GM19455 (cell line): ENCODE results near the gene TRIM37.
"Not testable (repeated sequence)": the region's sequence is repeated elsewhere in the genome, so short reads cannot be mapped to it uniquely, and the experiment has no call there.

Source experiments
- ATAC-seq: cut with Tn5 transposase; IDR thresholded peaks from one replicate; pipeline ENCODE4 v1.9.1; 2021; ENCODE audit not compliant: unreplicated experiment

Gene TRIM37

DNA sequence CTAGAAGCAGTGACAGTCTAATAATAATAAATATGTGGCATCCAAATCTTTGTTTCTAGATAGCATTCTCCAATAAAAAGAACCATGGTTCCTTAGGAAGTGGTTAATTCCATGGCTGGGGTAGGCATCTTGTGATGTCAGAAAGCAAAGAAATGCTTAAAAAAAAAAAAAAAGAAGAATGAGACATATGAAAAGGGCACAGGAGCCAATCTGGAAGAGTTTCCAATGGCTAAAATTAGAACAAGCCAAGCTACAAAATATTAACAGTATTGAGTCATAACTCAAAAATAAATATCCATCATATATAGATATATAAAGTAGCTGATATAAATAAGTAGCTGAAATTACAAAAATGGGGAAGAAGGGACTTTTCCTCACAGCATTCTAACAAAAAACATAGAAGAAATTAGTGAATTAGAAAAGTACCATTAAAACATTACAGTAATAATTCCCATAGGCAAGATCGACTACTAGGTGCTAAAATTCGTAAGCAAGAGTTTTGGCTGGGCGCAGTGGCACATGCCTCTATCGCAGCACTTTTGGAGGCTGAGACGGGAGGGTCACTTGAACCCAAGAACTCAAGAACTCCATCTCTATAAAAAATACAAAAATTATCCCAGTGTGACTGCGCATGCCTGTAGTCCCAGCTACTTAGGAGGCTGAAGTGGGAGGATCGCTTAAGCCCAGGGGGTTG, 111.3 kb downstream of the TRIM37 start:
- ATAC-seq = no peak

DNA sequence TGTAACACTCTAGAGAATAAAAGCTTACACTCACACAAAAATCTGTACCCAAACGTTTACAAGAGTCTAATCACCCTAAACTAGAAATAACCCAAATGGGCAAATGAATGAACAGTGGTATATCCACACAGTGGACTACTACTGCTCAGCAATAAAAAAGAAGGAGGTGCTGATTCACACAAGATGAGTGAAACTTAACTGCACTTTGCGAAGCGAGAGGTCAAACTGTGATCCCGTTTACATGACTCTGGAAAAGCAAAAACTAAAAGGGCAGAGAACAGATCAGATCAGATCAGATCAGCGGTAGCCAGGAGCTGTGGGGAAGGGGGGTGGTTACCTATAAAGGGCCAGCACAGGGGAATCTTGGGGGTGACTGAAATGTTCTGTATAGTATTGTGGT, 113.4 kb downstream of the TRIM37 start:
- ATAC-seq = no peak

DNA sequence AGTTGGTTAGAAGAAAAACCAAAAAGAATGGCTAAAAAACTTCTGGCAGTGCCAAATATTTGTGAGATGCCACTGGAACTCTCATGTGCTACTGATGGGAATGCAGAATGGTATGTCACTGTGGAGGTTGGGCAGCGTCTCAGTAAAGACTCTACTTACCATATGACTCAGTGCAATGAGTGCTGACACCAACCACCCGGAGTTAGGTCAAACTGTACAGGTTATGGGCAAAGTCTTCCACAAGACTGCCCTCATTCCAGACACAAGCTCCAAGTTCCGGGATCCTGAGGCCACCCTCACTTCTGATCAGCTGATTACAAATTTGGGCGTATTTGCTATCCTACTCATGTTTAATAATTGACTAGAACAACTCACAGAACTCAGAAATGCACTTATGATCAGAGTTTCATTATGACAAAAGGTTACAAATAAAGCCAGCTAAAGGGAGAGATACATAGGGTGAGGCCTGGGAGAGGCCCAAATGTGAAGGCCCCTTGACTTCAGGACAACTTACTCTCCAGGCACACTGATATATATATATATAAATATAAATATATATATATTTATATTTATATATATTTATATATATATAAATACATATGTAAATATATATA, 114.9 kb downstream of the TRIM37 start:
- no peak for ATAC-seq

DNA sequence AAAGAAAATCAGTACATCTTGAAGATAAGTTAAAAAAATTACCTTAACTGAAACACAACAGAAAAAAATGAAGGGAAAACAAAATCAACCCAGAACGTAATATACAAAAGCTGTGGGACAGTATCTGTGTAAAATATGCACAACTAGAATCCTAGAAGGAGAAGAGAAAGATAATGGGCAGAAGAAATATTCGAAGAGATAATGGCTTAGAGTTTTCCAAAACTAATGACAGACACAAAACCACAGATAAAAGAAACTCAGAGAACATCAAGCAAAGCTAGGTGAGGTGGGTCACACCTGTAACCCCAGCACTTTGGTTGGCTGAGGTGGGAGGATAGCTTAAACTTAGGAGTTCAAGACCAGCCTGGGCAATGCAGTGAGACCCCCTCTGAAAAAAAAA, 117.1 kb downstream of the TRIM37 start:
- ATAC-seq = no peak

DNA sequence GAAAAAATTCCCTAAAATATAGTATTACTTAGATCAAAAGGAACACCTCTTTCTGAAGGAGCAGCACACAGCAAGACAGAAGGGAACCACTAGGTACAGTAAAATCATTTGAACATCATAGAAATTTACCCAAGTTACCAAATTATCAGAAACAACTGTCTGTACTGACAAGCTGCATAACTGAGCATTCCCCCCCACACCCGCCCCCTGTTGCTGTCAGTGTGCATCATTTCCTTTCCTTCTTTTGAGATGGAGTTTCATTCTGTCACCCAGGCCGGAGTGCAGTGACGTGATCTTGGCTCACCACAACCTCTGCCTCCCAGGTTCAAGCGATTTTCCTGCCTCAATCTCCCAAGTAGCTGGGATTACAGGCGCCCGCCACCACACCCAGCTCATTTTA, 120.7 kb downstream of the TRIM37 start:
- no peak for ATAC-seq

DNA sequence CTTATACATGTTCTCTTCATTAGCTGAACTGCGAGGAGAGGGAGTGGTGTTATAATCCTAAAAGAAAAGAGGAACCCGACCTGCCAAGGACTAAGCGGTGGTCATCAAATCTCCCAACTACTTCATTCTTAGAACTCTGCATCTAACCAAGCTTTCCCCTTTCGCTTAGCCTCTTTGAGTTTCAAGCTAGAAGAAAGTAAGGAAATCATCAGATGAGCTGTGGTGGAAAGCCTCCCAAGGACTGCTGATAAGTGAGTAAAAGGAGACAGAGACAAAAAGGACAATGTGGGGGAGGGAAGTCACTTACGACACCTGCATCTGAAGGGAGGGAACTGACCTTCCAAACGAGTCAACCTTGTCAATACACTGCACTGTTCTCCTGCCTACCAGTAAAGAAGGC, 121.3 kb downstream of the TRIM37 start:
- no peak for ATAC-seq

DNA sequence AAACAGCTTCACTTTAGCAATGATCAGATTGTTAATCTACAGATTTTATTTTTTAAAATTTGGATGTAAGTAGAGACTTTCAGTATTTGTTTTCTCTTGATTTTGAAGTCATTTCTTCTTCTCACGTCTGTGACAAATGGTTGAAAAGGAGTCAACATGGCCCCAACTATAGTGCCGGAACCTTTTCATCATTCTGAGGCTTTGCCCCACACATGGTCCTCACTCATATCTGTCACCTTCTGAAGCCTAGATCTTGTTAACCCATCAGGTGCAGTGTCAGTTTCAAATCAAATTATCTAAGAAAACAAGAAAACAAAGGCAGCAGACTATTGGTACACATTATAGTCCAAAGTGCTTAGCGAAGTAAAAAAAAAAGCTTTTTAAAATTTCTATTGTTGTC, 124.1 kb downstream of the TRIM37 start:
- ATAC-seq = no peak

DNA sequence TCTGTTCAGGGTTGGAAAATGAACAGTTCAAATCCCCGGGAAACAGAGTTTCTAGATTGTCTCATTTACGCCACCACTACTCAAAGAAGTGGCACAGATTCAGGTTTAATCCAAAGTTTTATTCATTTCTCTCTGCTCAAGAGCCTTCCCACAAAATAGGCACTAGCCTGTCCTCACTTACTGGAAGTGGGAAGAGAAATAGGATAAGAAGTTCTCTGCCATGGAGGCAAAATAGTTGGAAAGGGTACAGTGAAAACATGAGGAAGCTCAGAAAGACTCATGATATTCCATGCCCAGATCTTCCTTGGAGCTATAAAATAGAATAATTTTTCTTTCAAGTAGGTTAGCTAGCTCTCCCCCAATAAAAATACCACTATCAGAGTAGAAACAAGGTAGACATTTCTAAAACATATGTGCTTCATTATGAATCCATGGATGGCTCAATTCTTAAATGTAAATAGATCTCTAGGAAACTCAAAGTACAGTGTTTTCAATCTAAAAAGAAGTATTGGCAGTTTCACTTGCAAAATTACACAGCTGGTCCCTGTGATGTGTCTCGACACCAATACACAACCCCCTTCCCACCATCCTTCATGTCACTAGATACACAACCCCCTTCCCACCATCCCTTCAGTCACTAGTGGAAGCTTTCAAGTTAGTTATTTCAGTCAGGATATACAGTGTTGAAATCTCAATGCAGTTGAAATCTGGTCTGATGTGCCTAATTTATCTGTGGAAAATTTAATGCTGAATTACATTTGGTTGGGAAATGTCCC, 125.8 kb downstream of the TRIM37 start:
- ATAC-seq = no peak

DNA sequence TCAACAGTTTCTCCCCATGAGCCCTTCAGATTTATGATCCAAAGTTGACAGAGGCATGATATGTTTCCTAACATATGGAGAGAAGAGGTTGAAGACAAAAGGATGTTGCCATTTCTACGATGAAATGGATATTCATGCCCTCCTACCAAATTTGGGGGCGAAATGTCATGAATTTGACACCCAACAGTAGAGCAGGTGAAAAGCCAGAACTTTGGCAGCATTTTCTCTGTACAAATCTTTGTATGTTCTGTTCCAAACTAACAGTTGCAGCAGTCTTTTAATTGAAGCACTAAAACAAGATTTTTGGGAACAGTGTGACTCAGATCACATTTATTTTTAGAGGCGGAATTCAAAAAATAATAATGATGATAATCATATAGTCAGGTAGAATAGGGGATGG, 130.1 kb downstream of the TRIM37 start:
- no peak for ATAC-seq

DNA sequence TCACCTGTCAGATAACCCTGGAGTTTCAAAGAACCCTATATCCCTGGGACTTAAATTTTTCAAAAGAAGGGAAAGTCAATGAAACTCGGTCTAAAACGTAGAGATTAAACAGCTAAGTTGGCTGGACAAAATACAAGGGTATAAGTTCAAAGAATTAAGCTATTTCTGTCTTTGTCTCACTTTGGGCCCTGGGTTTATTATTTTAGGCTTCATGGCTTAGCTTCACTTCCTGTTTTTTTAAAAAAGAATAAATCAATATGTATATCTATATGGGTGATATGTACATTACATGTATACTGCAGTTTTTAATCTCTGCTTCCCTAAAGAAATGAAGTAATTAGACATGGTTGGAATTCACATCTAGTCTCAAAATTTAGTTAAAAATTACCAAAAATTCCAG, 132.3 kb downstream of the TRIM37 start:
- ATAC-seq = no peak

DNA sequence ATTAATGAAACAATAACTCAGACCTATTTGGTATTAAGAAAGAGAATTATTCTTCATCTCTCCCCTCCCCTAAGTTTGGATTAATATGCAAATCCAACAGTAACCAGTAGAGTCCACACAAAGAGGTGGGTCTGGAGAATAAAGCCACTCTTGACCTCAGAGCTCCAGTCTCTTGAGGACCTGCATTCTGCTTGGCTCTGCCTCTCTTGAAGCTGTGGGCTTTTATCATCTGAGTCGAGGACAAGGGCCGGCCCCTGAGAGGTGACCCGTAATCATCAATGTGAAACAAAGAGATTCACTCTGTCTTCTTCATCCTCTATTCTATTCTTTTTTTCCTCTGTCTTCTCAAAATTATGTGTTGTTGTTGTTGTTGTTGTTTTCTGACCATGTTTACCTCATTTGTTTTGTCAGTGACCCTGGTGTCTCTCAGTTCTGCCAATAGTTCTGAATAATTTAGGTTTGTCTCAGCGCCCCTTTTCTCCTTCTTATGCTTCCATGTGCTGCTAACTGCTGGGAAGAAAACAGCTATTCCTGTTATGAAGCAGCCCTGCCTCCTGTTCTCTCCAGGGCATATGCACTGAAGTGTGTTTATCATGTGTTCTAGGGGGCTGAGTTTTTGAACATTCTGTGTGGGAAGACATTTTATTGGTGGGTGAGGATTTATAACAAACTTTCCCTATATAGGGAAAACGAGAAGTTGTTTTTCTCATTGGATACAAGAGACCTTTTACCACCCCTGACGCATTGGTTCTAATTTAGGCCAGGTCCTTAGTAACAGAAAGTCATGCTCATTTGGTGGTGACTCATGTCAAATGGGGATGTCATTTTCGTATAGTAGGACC, 135.8 kb downstream of the TRIM37 start:
- ATAC-seq = no peak

DNA sequence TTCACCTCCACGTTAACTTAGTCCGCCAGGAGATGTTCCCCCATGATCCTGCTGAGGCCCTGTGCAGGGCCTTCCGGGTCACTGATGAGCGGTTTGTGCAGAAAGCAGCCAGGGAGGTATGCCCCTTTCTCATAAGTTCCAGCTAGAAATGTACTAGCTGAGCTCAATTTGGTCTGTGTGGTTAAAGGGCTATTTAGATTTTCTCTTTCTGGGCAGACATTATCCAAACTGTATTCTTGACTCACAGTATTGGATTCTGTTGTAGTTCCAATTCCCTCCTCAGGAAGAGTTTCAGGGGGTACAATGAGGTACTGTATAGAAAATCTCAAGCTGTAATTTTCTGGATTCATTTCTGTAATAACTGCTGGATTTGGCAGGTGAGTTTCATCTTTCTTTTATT, 137.1 kb downstream of the TRIM37 start:
- no peak for ATAC-seq

DNA sequence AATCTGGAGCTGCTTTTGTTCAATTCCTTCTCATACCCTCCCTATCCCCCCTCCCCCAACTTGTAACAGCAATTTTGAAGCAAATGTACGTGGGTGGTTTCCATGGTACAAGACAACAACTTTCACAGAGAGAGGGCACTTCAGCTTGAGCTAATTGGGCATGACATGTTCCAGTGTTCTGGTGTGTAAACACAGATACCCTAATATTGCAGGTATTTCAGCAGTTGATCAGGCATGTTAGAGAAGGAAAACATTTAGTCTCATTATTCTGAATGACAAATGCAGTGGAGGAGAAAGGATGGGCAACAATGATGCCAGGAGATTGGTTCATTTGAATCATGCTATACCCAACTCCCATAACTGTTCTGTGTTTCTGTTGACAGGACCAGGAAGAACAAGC, 137.5 kb downstream of the TRIM37 start:
- no peak for ATAC-seq

DNA sequence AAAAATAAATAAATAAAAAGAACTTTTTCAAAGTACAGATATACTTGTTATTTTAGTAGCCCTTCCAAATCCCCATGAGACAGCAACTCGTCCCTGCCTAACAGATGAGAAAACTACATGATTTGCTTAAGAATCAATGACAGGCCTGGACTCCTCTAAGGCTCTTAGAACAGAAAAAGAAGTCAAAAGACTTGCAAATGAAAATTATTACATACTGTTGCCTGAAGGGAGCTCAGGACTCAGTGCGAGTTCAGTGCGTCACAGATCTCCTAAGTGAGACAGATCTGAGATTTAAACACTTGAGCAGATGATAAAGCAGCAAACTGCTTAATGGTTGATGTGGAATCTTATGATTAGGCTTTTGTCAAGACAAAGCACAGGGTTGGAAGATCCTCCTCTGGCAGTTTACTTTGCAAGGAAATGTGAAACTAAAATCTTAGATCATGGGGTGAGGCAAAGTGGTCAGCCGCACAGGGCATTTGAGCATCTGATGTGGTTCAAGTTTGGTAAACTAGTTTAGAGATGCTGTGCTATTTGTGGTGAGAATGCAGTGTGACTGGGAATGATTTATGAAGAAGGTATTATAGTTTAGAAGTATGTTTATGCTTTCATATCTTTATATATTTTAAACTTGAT, 138.1 kb downstream of the TRIM37 start:
- no peak for ATAC-seq

DNA sequence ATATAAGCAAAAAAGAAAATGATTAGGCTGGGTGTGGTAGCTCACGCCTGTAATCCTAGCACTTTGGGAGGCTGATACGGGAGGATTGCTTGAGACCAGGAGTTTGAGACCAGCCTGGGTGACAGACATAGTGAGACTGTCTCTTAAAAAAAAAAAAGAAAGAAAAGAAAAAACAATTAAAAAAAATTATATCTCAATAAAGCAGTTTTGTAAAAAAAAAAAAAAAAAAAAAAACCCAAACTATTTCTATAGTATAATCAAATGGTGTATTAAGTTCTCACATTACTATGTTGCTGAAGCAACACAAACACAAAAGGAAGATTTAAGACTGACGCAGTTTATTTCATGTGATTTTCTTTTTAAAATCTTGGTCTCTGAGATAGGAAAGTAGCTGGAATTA, 140.5 kb downstream of the TRIM37 start:
- no peak for ATAC-seq

DNA sequence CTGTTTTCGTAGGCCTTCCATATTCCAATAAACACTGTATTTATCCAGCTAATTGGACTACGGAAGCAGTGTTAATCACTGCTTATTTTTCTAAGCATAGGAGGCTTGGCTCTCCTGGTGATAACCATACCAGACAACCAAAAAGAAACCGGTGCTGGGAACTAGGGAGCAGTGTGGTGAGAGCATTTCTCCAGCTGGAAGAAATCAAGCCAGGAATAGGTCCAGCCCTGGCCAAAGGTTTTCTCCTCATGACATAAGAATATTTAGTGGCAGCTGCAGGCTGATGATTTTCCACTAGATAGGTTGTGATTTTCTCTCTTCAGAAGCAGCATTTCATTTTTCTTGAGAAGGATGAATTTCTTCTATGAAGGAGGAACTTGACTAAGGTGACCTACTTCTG, 141.5 kb downstream of the TRIM37 start:
- no peak for ATAC-seq

DNA sequence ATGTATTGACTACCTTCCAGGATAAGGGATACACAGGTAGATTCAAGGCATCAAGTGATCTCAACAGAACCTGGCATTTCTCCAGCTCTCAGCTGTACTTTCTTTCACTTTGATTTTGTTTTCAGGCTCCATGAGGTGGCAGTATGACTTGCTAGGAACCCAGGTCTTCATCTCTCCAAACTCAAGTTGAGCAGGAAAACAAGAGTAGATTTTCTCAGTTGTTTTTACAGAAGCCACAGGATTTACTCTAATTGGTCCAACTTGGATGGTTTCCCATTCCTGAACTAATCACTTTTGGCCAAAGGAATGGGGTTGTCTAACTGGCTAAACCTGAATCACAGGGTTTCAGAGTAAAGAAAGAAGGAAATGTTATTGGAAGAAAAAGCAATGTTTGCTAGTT, 146.6 kb downstream of the TRIM37 start:
- ATAC-seq = no peak

DNA sequence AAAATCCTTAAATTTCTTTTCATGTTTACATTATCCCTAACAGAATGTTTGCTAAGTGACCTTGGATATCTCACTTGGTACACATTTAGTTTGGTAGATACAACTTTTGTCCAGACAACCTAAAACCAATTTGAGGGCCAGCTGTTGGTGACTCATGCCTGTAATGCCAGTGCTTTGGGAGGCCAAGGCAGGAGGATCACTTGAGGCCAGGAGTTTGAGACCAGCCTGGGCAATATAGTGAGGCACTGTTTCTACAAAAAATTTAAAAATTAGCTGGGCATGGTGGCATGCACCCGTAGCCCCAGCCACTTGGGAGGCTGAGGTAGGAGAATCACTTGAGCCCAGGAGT, 149.0 kb downstream of the TRIM37 start:
- not testable (repeated sequence) for ATAC-seq

DNA sequence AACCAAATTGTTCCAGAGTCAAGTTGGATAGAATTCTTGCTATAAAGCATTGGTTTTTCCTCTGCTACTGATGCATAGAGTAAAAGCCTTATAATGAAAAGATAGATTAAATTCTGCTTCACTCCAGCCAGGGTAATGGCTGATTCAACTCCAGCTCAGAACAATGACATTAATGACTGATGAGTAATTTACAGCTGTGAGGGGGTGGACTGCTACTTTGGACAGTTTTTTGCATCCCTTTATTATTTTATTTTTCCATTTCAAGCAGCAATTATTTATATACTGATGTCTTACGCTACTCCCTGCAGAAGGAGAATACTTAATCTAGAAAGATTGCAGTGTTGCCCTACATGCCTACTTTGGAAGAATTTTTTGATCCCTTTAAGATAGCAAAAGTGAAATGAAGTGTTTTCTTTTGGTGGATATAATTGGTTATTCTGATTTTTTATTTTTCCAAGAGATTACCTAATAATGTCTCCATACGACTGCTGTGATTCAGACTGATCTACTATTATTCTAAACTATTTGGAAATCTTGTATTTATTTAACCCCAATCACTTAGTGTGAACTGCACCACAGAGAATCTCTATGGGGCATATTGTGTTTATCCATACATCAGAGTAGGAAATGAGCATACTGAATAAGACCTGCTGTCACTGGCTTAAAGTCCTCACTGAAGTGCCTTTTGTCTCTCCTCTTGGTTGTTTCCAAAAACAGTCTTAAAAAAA, 149.5 kb downstream of the TRIM37 start:
- no peak for ATAC-seq

DNA sequence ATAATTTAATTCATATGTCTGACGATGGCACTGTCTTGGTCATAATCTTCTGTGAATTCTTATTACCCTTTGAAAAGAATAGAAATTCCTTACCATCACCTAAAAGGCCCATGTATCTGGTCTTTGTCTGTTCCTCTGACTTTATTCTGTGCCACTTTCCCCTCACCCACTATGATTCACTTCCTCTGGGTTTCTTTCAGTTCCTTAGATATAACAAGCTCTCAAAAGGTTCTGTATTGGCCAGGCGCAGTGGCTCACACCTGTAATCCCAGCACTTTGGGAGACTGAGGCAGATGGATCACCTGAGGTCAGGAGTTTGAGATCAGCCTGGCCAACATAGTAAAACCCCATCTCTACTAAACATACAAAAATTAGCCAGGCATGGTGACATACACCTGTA, 152.3 kb downstream of the TRIM37 start:
- ATAC-seq = not testable (repeated sequence)
